ENCODE results near the gene TACC2.
"Not testable (repeated sequence)": the region's sequence is repeated elsewhere in the genome, so short reads cannot be mapped to it uniquely, and the experiment has no call there.

TACC2 gene

DNA sequence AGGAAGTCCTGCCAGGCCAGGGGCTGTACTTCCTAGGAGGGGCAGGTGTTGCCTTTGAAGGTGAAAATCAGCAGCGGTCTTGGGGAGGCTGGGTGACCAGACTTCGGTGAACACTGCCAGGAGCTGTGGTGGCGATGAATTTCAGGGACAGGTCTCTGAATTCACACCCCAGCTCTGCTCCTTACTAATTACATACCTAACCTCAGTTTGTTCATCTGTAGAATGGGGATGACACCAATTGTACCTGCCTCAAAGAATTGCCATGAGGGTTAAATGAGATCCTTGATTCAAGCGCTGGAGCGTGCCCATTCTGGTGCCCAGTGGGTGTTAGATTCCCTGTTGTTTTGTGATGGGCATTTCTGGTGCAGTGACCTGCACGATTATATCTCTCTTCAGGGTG, 102.8 kb downstream of the TACC2 start:
- H3K4me3 ChIP-seq (ENCODE audit: low read depth, low read length), result no peak overlapping the region
- TF ChIP-seq, protein P1, sequence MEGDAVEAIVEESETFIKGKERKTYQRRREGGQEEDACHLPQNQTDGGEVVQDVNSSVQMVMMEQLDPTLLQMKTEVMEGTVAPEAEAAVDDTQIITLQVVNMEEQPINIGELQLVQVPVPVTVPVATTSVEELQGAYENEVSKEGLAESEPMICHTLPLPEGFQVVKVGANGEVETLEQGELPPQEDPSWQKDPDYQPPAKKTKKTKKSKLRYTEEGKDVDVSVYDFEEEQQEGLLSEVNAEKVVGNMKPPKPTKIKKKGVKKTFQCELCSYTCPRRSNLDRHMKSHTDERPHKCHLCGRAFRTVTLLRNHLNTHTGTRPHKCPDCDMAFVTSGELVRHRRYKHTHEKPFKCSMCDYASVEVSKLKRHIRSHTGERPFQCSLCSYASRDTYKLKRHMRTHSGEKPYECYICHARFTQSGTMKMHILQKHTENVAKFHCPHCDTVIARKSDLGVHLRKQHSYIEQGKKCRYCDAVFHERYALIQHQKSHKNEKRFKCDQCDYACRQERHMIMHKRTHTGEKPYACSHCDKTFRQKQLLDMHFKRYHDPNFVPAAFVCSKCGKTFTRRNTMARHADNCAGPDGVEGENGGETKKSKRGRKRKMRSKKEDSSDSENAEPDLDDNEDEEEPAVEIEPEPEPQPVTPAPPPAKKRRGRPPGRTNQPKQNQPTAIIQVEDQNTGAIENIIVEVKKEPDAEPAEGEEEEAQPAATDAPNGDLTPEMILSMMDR (IDR thresholded peaks at IDR 0.05; ENCODE audit: low read depth, low read length, missing control alignments), result no peak
- DNase-seq (ENCODE audit: low read depth), result no peak

DNA sequence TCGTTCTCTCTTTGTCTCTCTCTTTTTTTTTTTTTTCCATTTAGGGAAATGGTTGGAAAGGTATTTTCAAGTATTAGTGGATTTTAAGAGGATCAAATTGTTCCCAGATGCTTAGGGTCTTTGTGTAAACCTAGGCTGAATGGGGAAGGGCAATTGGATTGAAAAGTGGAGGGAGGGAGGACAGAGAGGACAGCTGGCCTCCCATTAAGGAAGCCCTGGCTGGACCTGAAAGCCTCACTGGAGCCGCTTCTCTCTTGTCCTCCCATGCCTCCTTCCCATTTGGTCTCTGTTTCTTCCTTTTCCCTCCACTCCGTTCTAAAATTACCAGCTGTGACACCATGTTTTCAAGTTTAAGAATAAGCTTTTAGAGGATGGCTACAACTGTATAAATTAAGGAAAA, 104.1 kb downstream of the TACC2 start:
- TF ChIP-seq, protein P1 (IDR thresholded peaks at IDR 0.05; ENCODE audit: low read depth, low read length, missing control alignments), result no peak
- H3K4me3 ChIP-seq (ENCODE audit: low read depth, low read length), result no peak overlapping the region
- no peak for DNase-seq (ENCODE audit: low read depth)

DNA sequence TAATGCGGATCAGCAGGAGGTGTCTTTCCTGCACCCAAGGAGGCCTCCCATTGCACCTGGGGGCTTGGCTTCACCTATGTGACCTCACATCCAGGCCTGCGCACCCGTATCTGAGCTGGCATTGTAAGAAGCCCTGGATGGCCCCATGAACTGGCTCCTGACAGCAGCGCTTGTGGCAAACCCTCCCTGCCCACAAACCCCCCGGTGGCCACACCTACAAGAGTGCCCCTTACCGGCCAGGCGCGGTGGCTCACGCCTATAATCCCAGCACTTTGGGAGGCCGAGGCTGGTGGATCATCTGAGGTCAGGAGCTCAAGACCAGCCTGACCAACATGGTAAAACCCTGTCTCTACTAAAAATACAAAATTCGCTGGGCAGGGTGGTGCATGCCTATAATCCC, 107.2 kb downstream of the TACC2 start:
- DNase-seq (ENCODE audit: low read depth); H3K4me3 ChIP-seq (ENCODE audit: low read depth, low read length): not testable (repeated sequence)

DNA sequence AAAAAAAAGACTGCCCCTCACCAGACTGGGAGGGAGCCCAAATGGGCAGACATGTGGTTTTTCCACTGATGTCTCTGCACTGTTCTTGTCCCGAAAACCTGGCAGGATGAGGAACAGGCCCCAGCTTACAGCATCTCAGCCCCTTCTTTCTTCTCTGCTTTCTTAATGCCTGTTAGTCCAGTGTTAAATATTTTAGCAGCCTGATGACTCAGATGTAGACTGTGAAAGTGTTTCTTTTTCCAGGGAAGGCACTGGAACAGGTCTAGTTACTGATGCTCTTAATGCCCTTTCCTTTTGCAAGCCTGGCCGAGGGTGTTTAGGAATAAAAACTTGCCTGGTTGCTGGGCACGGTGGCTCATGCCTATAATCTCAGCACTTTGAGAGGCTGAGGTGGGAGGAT, 107.7 kb downstream of the TACC2 start:
- H3K4me3 ChIP-seq (ENCODE audit: low read depth, low read length), result no peak overlapping the region
- TF ChIP-seq, protein P1 (IDR thresholded peaks at IDR 0.05; ENCODE audit: low read depth, low read length, missing control alignments), result no peak

DNA sequence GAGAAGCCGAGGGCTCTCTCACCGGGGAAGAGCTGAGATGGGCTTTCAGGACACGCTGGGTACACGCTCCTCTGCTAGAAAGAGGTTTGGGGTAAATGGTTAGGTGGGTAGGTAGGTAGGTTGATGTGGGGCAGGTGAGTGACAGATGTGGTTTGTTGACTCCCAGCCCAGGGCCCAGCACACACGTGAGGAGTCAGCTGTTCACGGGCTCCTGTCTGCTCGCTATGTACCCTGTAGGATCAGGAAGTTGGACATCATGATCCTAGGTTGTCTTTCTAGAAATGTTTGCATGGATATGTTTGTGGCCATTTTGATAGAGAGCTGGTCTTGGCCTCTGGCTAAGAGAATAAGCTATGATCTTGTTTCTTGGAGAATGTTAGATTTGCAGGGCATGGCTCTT, 109.0 kb downstream of the TACC2 start:
- H3K4me3 ChIP-seq (ENCODE audit: low read depth, low read length), result no peak overlapping the region
- TF ChIP-seq, protein P1 (IDR thresholded peaks at IDR 0.05; ENCODE audit: low read depth, low read length, missing control alignments), result no peak
- DNase-seq (ENCODE audit: low read depth), result no peak

More for the DNA sequence above, 107.7 kb downstream of the TACC2 start:
- no peak for DNase-seq (ENCODE audit: low read depth)

DNA sequence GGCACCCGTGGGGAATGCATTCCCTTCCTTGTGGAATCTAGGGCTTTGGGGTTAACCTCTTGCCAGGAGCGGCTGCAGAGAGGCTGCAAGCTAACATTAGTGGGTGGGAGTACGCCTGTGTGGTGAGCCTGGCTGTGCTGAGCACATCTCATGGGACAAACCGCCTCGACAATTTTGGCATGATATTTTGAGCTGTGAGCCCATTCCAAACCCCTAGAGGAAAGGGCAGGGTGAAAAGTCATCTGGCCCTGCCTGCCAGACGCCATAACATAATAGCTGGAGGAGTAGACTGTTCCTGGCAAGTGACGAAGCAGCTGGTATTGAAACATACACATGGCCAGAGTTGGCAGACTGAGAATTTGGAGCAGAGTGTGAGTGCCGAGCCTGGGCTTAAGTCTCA, 110.0 kb downstream of the TACC2 start:
- TF ChIP-seq, protein P1 (IDR thresholded peaks at IDR 0.05; ENCODE audit: low read depth, low read length, missing control alignments), result no peak
- DNase-seq (ENCODE audit: low read depth), result no peak
- H3K4me3 ChIP-seq (ENCODE audit: low read depth, low read length), result no peak overlapping the region

DNA sequence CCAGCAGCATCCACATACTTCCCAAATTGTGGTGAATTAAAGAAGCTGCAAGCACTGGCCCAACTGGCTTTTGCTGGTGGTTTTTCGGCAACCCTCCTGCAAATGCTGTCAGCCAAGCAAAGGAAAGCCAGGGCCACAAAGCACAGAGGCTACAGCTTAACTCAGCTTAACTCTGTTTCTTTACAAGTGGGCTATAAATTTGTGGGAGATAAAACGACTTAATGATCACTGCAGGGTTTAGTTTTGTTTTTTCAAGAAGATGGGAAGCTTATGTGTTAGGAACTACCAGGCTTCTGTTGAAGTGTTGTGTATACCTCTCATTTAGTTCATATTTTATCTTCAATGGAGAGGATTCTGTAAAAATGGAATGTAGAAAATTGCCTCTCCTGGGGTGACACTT, 110.6 kb downstream of the TACC2 start:
- DNase-seq (ENCODE audit: low read depth), result no peak
- TF ChIP-seq, protein P1 (IDR thresholded peaks at IDR 0.05; ENCODE audit: low read depth, low read length, missing control alignments), result no peak
- H3K4me3 ChIP-seq (ENCODE audit: low read depth, low read length), result no peak overlapping the region

Data from GM12864 (cell line).